MM.1S (cell line): Measurements from ENCODE around the gene QRFPR.
A peak's percentile ranks its signal among the peaks of the same experiment; 100 is the strongest.

Experiments used
- DNase-seq: peaks from one replicate; pipeline ENCODE4 v3.0.0-alpha.2; 2015
- H2AFZ ChIP-seq: fragments of 300-600 bp; sonication (generic); 2 replicates; pipeline ENCODE4 v1.6.0; 2016; ENCODE audit warnings: antibody characterized with exemption, low read length
- H3F3A ChIP-seq: fragments of 300-600 bp; sonication (generic); 2 replicates; pipeline ENCODE4 v1.6.1; 2016; ENCODE audit warnings: mild to moderate bottlenecking, antibody characterized with exemption, low read length, moderate library complexity, mixed read lengths; ENCODE audit not compliant: insufficient read depth
- H3K27ac ChIP-seq: fragments of 300-600 bp; sonication (generic); 2 replicates; pipeline ENCODE4 v1.5.1; 2016; ENCODE audit warnings: mild to moderate bottlenecking, low read length
- H3K27me3 ChIP-seq: fragments of 300-600 bp; sonication (generic); replicated peaks from 2 replicates; pipeline ENCODE4 v1.6.0; 2016; ENCODE audit warnings: low read length; ENCODE audit not compliant: insufficient read depth
- H3K36me3 ChIP-seq: fragments of 300-600 bp; sonication (generic); replicated peaks from 2 replicates; pipeline ENCODE4 v1.6.1; 2016; ENCODE audit warnings: mild to moderate bottlenecking, low read length, mixed read lengths; ENCODE audit not compliant: insufficient read depth
- H3K4me1 ChIP-seq: fragments of 300-600 bp; sonication (generic); 2 replicates; pipeline ENCODE4 v1.6.1; 2016; ENCODE audit warnings: low read length, mixed read lengths
- H3K4me2 ChIP-seq: fragments of 300-600 bp; sonication (generic); 2 replicates; pipeline ENCODE4 v1.6.0; 2016; ENCODE audit warnings: low read depth, low read length
- H3K4me3 ChIP-seq: fragments of 300-600 bp; sonication (generic); 2 replicates; pipeline ENCODE4 v1.5.1; 2016; ENCODE audit warnings: low read length, mixed read lengths
- H3K79me2 ChIP-seq: fragments of 300-600 bp; sonication (generic); 2 replicates; pipeline ENCODE4 v1.6.1; 2016; ENCODE audit warnings: mixed run types, low read length, mixed read lengths
- H3K9ac ChIP-seq: fragments of 300-600 bp; sonication (generic); 2 replicates; pipeline ENCODE4 v1.6.1; 2016; ENCODE audit warnings: low read length, mixed read lengths
- H3K9me2 ChIP-seq: fragments of 300-600 bp; sonication (generic); replicated peaks from 2 replicates; pipeline ENCODE4 v1.6.1; 2016; ENCODE audit warnings: mild to moderate bottlenecking, low read length, mixed read lengths; ENCODE audit not compliant: insufficient read depth
- H3K9me3 ChIP-seq: fragments of 300-600 bp; sonication (generic); replicated peaks from 2 replicates; pipeline ENCODE4 v1.6.1; 2016; ENCODE audit warnings: mild to moderate bottlenecking, low read length, mixed read lengths; ENCODE audit not compliant: insufficient read depth
- H4K20me1 ChIP-seq: fragments of 300-600 bp; sonication (generic); 2 replicates; pipeline ENCODE4 v1.6.1; 2016; ENCODE audit warnings: mild to moderate bottlenecking, low read length, moderate library complexity, mixed read lengths; ENCODE audit not compliant: insufficient read depth
- CTCF ChIP-seq: fragments of 300-600 bp; sonication (generic); IDR thresholded peaks from 2 replicates; pipeline ENCODE4 v1.5.1; 2016; ENCODE audit warnings: antibody characterized with exemption, low read length, mixed read lengths
- EZH2 ChIP-seq: fragments of 300-600 bp; sonication (generic); optimal IDR thresholded peaks from 2 replicates; pipeline ENCODE3; 2017; ENCODE audit warnings: low read depth, mild to moderate bottlenecking, antibody characterized with exemption, low read length, mixed read lengths
- EZH2phosphoT487 ChIP-seq: fragments of 300-600 bp; sonication (generic); IDR thresholded peaks from 2 replicates; pipeline ENCODE4 v1.6.1; 2018; ENCODE audit warnings: antibody characterized with exemption, low read length

The QRFPR gene

GRCh38 chr4:121390335-121390734, 9.5 kb upstream of the QRFPR start:
- DNase-seq, result no peak
- Histone ChIP-seq H3K36me3 (no peaks in the 10 kb centered on the region), H3K9me2 (no peaks in the 10 kb centered on the region), H4K20me1 (no peaks in the 10 kb centered on the region), H3K4me3 (no peak overlapping the region), H3K4me1 (no peaks in the 10 kb centered on the region), H2AFZ (no peak overlapping the region), H3K4me2 (no peak overlapping the region), H3F3A (no peaks in the 10 kb centered on the region), H3K9ac (no peak overlapping the region), H3K27me3 (no peaks in the 10 kb centered on the region), H3K9me3 (no peaks in the 10 kb centered on the region), H3K79me2 (no peaks in the 10 kb centered on the region), H3K27ac (no peak overlapping the region)
- TF ChIP-seq EZH2 (no peak), EZH2phosphoT487 (no peak), CTCF (no peak)

GRCh38 chr4:121379276-121379675, 1.5 kb downstream of the QRFPR start:
- Histone ChIP-seq H3F3A (no peaks in the 10 kb centered on the region), H3K9me2 (no peaks in the 10 kb centered on the region), H3K36me3 (no peaks in the 10 kb centered on the region), H3K9ac (no peak overlapping the region), H4K20me1 (no peaks in the 10 kb centered on the region), H3K4me1 (no peaks in the 10 kb centered on the region), H3K4me2 (peak overlapping the region; percentile 82; the same call in 1 of the 2 replicates), H3K9me3 (no peaks in the 10 kb centered on the region), H3K79me2 (no peaks in the 10 kb centered on the region), H3K27me3 (0 out of 2 replicates have a peak, but pooled peaks cover 11% of the 10 kb centered on the region), H2AFZ (no peak overlapping the region), H3K4me3 (no peak overlapping the region), H3K27ac (no peak overlapping the region)
- no peak for TF ChIP-seq EZH2phosphoT487
- no peak for TF ChIP-seq EZH2
- TF ChIP-seq CTCF, result no peak
- no peak for DNase-seq

DNA sequence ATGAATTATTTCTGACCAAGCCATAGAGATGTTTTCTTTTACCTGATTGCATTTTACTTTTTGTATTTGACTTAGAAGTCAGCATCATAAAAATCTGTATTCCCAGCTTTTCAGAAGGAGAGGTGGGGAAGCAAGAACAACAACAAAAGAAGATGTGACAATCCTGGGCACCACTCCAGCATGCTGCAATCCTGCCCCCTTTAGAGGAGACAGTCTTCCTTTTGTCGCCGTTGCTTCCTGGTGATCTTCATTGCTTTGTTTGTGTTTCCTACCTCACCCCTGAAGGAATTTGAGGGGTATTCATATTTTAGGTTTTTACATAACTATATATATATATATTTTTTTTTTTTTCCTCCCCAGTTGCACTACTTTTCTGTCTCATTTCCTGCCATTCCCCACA, 3.7 kb downstream of the QRFPR start:
- H3K9ac ChIP-seq, result no peak overlapping the region
- H3K4me3 ChIP-seq, result no peak overlapping the region
- no peaks in the 10 kb centered on the region for H3K4me1 ChIP-seq
- H3K36me3 ChIP-seq, result no peaks in the 10 kb centered on the region
- no peaks in the 10 kb centered on the region for H3K9me2 ChIP-seq
- DNase-seq, result no peak
- no peaks in the 10 kb centered on the region for H3K79me2 ChIP-seq
- H3K27me3 ChIP-seq, result 0 out of 2 replicates have a peak, but pooled peaks cover 11% of the 10 kb centered on the region
- TF ChIP-seq EZH2, result no peak
- no peak for TF ChIP-seq EZH2phosphoT487
- TF ChIP-seq CTCF, result no peak
- H4K20me1 ChIP-seq, result no peaks in the 10 kb centered on the region
- H3K27ac ChIP-seq, result no peak overlapping the region
- no peaks in the 10 kb centered on the region for H3F3A ChIP-seq
- no peaks in the 10 kb centered on the region for H3K9me3 ChIP-seq
- H2AFZ ChIP-seq, result no peak overlapping the region
- no peak overlapping the region for H3K4me2 ChIP-seq
